Liver (tissue), 3 donors: ENCODE results near the gene EPS8.

Source experiments
- EGR1 ChIP-seq, 2 donors: IDR thresholded peaks; 2 replicates each; pipeline ENCODE4 v1.6.1; 2016 to 2018; ENCODE audit warnings: antibody characterized with exemption in 2 of 2, low read depth in 2 of 2
- GABPA ChIP-seq, 2 donors: IDR thresholded peaks in 1 of 2; conservative IDR thresholded peaks in 1 of 2; 2 replicates each; pipeline ENCODE4 v1.6.1; 2016; ENCODE audit warnings: antibody characterized with exemption in 2 of 2, mild to moderate bottlenecking in 1 of 2, moderate library complexity in 1 of 2
- HNF4G ChIP-seq: IDR thresholded peaks from 2 replicates; pipeline ENCODE4 v1.6.1; 2016; ENCODE audit warnings: antibody characterized with exemption
- RXRA ChIP-seq, 2 donors: IDR thresholded peaks; 2 replicates each; pipeline ENCODE4 v1.6.1; 2017 to 2018; ENCODE audit warnings: antibody characterized with exemption in 2 of 2, mild to moderate bottlenecking in 1 of 2
- SP1 ChIP-seq: IDR thresholded peaks from 2 replicates; pipeline ENCODE4 v1.6.1; 2018; ENCODE audit warnings: antibody characterized with exemption, mild to moderate bottlenecking
- YY1 ChIP-seq: IDR thresholded peaks from 2 replicates; pipeline ENCODE4 v1.6.1; 2016; ENCODE audit warnings: antibody characterized with exemption, mild to moderate bottlenecking
- TF ChIP-seq, protein P1 (sequence below): fragments of 150-350 bp; IDR thresholded peaks from 2 replicates; pipeline ENCODE4 v1.5.1; 2017; ENCODE audit warnings: improper control_type of control experiment, low read depth, low read length; ENCODE audit not compliant: missing input control
- TF ChIP-seq, protein P2 (sequence below): IDR thresholded peaks from 2 replicates; pipeline ENCODE4 v1.6.1; 2016; ENCODE audit warnings: antibody characterized with exemption
- TF ChIP-seq, protein P3 (sequence below): IDR thresholded peaks from 2 replicates; pipeline ENCODE4 v1.6.1; 2016; ENCODE audit warnings: antibody characterized with exemption
- TF ChIP-seq, protein P4 (sequence below): IDR thresholded peaks from 2 replicates; pipeline ENCODE4 v1.6.1; 2016; ENCODE audit warnings: antibody characterized with exemption
- donor health status: healthy.
- donor health status: healthy.

DNA sequence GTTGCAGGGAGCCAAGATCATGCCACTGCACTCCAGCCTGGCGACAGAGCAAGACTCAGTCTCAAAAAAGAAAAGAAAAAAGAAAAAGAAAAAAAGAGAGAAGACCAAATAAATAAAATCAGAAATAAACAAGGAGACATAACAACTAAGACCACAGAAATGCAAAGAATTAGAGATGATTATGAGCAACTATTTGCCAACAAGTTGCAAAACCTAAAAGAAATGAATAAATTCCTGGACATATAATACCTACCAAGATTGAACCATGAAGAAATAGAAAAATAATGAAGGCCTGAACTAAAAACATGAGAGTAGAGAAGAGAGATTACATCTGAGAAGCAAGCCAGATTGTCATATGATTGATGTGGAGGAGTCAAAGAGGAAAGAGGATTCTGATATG lies 17.6 kb upstream of the EPS8 start:
- TF ChIP-seq, protein P1, sequence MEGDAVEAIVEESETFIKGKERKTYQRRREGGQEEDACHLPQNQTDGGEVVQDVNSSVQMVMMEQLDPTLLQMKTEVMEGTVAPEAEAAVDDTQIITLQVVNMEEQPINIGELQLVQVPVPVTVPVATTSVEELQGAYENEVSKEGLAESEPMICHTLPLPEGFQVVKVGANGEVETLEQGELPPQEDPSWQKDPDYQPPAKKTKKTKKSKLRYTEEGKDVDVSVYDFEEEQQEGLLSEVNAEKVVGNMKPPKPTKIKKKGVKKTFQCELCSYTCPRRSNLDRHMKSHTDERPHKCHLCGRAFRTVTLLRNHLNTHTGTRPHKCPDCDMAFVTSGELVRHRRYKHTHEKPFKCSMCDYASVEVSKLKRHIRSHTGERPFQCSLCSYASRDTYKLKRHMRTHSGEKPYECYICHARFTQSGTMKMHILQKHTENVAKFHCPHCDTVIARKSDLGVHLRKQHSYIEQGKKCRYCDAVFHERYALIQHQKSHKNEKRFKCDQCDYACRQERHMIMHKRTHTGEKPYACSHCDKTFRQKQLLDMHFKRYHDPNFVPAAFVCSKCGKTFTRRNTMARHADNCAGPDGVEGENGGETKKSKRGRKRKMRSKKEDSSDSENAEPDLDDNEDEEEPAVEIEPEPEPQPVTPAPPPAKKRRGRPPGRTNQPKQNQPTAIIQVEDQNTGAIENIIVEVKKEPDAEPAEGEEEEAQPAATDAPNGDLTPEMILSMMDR: no peak
- TF ChIP-seq YY1: no peak
- TF ChIP-seq SP1: no peak
- TF ChIP-seq GABPA (IDR thresholded peaks at IDR 0.05 in 1 of 2, conservative IDR thresholded peaks at IDR 0.05 in 1 of 2): no peak
- TF ChIP-seq HNF4G: no peak
- TF ChIP-seq, protein P2, sequence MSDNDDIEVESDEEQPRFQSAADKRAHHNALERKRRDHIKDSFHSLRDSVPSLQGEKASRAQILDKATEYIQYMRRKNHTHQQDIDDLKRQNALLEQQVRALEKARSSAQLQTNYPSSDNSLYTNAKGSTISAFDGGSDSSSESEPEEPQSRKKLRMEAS: no peak
- TF ChIP-seq, protein P3, sequence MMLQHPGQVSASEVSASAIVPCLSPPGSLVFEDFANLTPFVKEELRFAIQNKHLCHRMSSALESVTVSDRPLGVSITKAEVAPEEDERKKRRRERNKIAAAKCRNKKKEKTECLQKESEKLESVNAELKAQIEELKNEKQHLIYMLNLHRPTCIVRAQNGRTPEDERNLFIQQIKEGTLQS: no peak
- no peak for TF ChIP-seq RXRA (IDR thresholded peaks at IDR 0.05)
- no peak for TF ChIP-seq EGR1 (IDR thresholded peaks at IDR 0.05; ENCODE audit: low read depth in 2 of 2)
- TF ChIP-seq, protein P4, sequence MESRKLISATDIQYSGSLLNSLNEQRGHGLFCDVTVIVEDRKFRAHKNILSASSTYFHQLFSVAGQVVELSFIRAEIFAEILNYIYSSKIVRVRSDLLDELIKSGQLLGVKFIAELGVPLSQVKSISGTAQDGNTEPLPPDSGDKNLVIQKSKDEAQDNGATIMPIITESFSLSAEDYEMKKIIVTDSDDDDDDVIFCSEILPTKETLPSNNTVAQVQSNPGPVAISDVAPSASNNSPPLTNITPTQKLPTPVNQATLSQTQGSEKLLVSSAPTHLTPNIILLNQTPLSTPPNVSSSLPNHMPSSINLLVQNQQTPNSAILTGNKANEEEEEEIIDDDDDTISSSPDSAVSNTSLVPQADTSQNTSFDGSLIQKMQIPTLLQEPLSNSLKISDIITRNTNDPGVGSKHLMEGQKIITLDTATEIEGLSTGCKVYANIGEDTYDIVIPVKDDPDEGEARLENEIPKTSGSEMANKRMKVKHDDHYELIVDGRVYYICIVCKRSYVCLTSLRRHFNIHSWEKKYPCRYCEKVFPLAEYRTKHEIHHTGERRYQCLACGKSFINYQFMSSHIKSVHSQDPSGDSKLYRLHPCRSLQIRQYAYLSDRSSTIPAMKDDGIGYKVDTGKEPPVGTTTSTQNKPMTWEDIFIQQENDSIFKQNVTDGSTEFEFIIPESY: no peak
